GM18870 (cell line): ENCODE measurements around the gene PNPLA3.

Experiments
- ATAC-seq: cut with Tn5 transposase; IDR thresholded peaks from one replicate; pipeline ENCODE4 v1.9.1; 2021; ENCODE audit warnings: moderate library complexity; ENCODE audit not compliant: unreplicated experiment

Gene PNPLA3

GRCh38 chr22:43957871-43958270 is 34.3 kb downstream of the PNPLA3 start:
- no peak for ATAC-seq

- ATAC-seq: no peak
Observed at GRCh38 chr22:43964314-43964857, 40.8 kb downstream of the PNPLA3 start.

- ATAC-seq: no peak
Observed at GRCh38 chr22:43967069-43967468, 43.5 kb downstream of the PNPLA3 start.

- no peak for ATAC-seq
Observed at GRCh38 chr22:43968614-43969013, 45.0 kb downstream of the PNPLA3 start.

- no peak for ATAC-seq
Observed at GRCh38 chr22:43969021-43969878, 45.6 kb downstream of the PNPLA3 start.

GRCh38 chr22:43969989-43970755 is 46.6 kb downstream of the PNPLA3 start:
- ATAC-seq: no peak

- no peak for ATAC-seq
Observed at GRCh38 chr22:43971112-43971511, 47.5 kb downstream of the PNPLA3 start.

GRCh38 chr22:43972931-43973462 is 49.4 kb downstream of the PNPLA3 start:
- ATAC-seq: no peak

GRCh38 chr22:43974028-43974545 is 50.5 kb downstream of the PNPLA3 start:
- no peak for ATAC-seq

GRCh38 chr22:43975041-43975440 is 51.4 kb downstream of the PNPLA3 start:
- no peak for ATAC-seq

- no peak for ATAC-seq
Observed at GRCh38 chr22:43976861-43977795, 53.5 kb downstream of the PNPLA3 start.

- no peak for ATAC-seq
Observed at GRCh38 chr22:43978558-43978957, 55.0 kb downstream of the PNPLA3 start.

- no peak for ATAC-seq
Observed at GRCh38 chr22:43980579-43980978, 57.0 kb downstream of the PNPLA3 start.

GRCh38 chr22:43980996-43981395 is 57.4 kb downstream of the PNPLA3 start:
- no peak for ATAC-seq

- no peak for ATAC-seq
Observed at GRCh38 chr22:43983808-43984207, 60.2 kb downstream of the PNPLA3 start.

GRCh38 chr22:43985532-43985931 is 61.9 kb downstream of the PNPLA3 start:
- no peak for ATAC-seq

- no peak for ATAC-seq
Observed at GRCh38 chr22:43988116-43988820, 64.7 kb downstream of the PNPLA3 start.

GRCh38 chr22:43988960-43989359 is 65.4 kb downstream of the PNPLA3 start:
- no peak for ATAC-seq

- no peak for ATAC-seq
Observed at GRCh38 chr22:43990044-43990443, 66.4 kb downstream of the PNPLA3 start.
